Endodermal cell (in vitro differentiated cells): Measurements from ENCODE around the gene NCAPH2. TPM values are rescaled to one million over a fixed set of nuclear protein-coding genes. Genes with fewer than 3 reads are reported as not detected.
A peak's percentile ranks its signal among the peaks of the same experiment; 100 is the strongest.

Experiments
- DNase-seq: peaks from one replicate; pipeline ENCODE4 v3.0.0-alpha.2; 2017
- H3K27ac ChIP-seq: 2 replicates; pipeline ENCODE4 v1.5.1; 2013; ENCODE audit warnings: mild to moderate bottlenecking, low read depth, low read length, moderate library complexity
- H3K27me3 ChIP-seq: 2 replicates; pipeline ENCODE4 v1.6.1; 2013; ENCODE audit warnings: mild to moderate bottlenecking, low read length, moderate library complexity; ENCODE audit not compliant: insufficient read depth, control insufficient read depth, poor library complexity, severe bottlenecking
- H3K36me3 ChIP-seq: 2 replicates; pipeline ENCODE4 v1.7.0; 2013; ENCODE audit warnings: mild to moderate bottlenecking, low read length, moderate library complexity; ENCODE audit not compliant: control insufficient read depth, insufficient read depth
- H3K4me1 ChIP-seq: one replicate; pipeline ENCODE4 v1.7.0; 2013; ENCODE audit warnings: low read length; ENCODE audit not compliant: control insufficient read depth, insufficient read depth
- H3K4me3 ChIP-seq: 2 replicates; pipeline ENCODE4 v1.5.1; 2013; ENCODE audit warnings: mild to moderate bottlenecking, low read length, moderate library complexity
- H3K9ac ChIP-seq: 2 replicates; pipeline ENCODE4 v1.6.1; 2013; ENCODE audit warnings: mild to moderate bottlenecking, low read length, moderate library complexity; ENCODE audit not compliant: poor library complexity, severe bottlenecking; ENCODE audit errors: extremely low read depth
- H3K9me3 ChIP-seq: 2 replicates; pipeline ENCODE4 v1.6.1; 2013; ENCODE audit warnings: mild to moderate bottlenecking, low read length, moderate library complexity; ENCODE audit not compliant: control insufficient read depth
- H3K27ac Mint-ChIP-seq: 2 replicates; pipeline ENCODE4 v1.8.0; 2020; ENCODE audit warnings: mixed read lengths
- H3K27me3 Mint-ChIP-seq: 2 replicates; pipeline ENCODE4 v1.8.0; 2021; ENCODE audit warnings: mild to moderate bottlenecking, mixed read lengths; ENCODE audit not compliant: insufficient read depth
- H3K36me3 Mint-ChIP-seq: 2 replicates; pipeline ENCODE4 v1.8.0; 2020; ENCODE audit warnings: low read depth, mixed read lengths
- H3K4me1 Mint-ChIP-seq: 2 replicates; pipeline ENCODE4 v1.8.0; 2020; ENCODE audit warnings: mixed read lengths
- H3K4me3 Mint-ChIP-seq: 2 replicates; pipeline ENCODE4 v1.8.0; 2020; ENCODE audit warnings: mild to moderate bottlenecking, moderate library complexity, mixed read lengths
- H3K9me3 Mint-ChIP-seq: 2 replicates; pipeline ENCODE4 v1.8.0; 2020; ENCODE audit warnings: mild to moderate bottlenecking, mixed read lengths
- CTCF ChIP-seq: fragments of 200-600 bp; sonication (generic); conservative IDR thresholded peaks from 2 replicates; pipeline ENCODE4 v1.5.0; 2021; ENCODE audit warnings: antibody characterized with exemption, mild to moderate bottlenecking
- WGBS, 2 experiments: methylation state at CpG; one replicate each; pipeline versions ENCODE4 v1.1.5 to v1.1.7; 2013; ENCODE audit warnings: missing lambda C conversion rate in 2 of 2, mixed read lengths in 1 of 2; ENCODE audit not compliant: insufficient coverage in 1 of 2, insufficient read length in 1 of 2; 5-methylcytosine and 5-hydroxymethylcytosine counted together
- total RNA-seq, 2 donors: library from RNA; stranded (reverse); fragmentation: NEBNext Ultra II Directional in 1 of 2; extraction: Animal tissue kit (Norgen Biotek cat#: 25700) in 1 of 2; gene quantifications; 2 replicates in 1 of 2; 3 replicates in 1 of 2; pipeline ENCODE4 v1.2.1, GENCODE V29; 2021

The NCAPH2 gene
- total RNA-seq, 2 donors from 2014 or later = 63.3 to 73.1 TPM

- Mint-ChIP-seq H3K4me3 (peak overlapping the region; percentile 86), H3K9me3 (no peaks in the 10 kb centered on the region), H3K27me3 (peaks cover 51% of the 10 kb centered on the region), H3K27ac (peak overlapping the region; percentile 65), H3K4me1 (peaks cover 9% of the 10 kb centered on the region), H3K36me3 (peaks cover 10% of the 10 kb centered on the region)
- Histone ChIP-seq H3K27me3 (peaks cover 30% of the 10 kb centered on the region), H3K9me3 (no peaks in the 10 kb centered on the region), H3K4me1 (no peaks in the 10 kb centered on the region), H3K9ac (peak overlapping the region; percentile 41), H3K27ac (no peak overlapping the region), H3K36me3 (peaks cover 10% of the 10 kb centered on the region), H3K4me3 (peak overlapping the region; percentile 93)
- TF ChIP-seq CTCF = no peak
- no peak for DNase-seq
- 21 to 52% methylated on average over 7 to 17 of the region's 17 CpGs for WGBS, 2 experiments
Measured at GRCh38 chr22:50563413-50564160, 55.6 kb downstream of the NCAPH2 start.

GRCh38 chr22:50564289-50564688 lies 56.3 kb downstream of the NCAPH2 start:
- peaks cover 26% of the 10 kb centered on the region for H3K27me3 ChIP-seq
- peak; percentile 34 for DNase-seq
- peaks cover 9% of the 10 kb centered on the region for H3K4me1 Mint-ChIP-seq
- peaks cover 17% of the 10 kb centered on the region for H3K36me3 ChIP-seq
- H3K9me3 Mint-ChIP-seq = no peaks in the 10 kb centered on the region
- H3K4me3 ChIP-seq = no peak overlapping the region
- no peak overlapping the region for H3K4me3 Mint-ChIP-seq
- H3K4me1 ChIP-seq = no peaks in the 10 kb centered on the region
- no peaks in the 10 kb centered on the region for H3K9me3 ChIP-seq
- TF ChIP-seq CTCF = no peak
- peaks cover 17% of the 10 kb centered on the region for H3K36me3 Mint-ChIP-seq
- H3K27me3 Mint-ChIP-seq = peaks cover 44% of the 10 kb centered on the region
- no peak overlapping the region for H3K9ac ChIP-seq
- H3K27ac ChIP-seq = no peak overlapping the region
- H3K27ac Mint-ChIP-seq = no peak overlapping the region
- WGBS, 2 experiments = 89 to 91% methylated on average over 11 of the region's 11 CpGs

GRCh38 chr22:50567721-50568252 lies 59.8 kb downstream of the NCAPH2 start:
- Mint-ChIP-seq H3K4me1 (peaks cover 6% of the 10 kb centered on the region), H3K9me3 (no peaks in the 10 kb centered on the region), H3K27me3 (peaks cover 22% of the 10 kb centered on the region), H3K36me3 (peaks cover 48% of the 10 kb centered on the region), H3K27ac (no peak overlapping the region), H3K4me3 (no peak overlapping the region)
- H3K4me1 ChIP-seq = no peaks in the 10 kb centered on the region
- no peak for TF ChIP-seq CTCF
- WGBS, 2 experiments = 92 to 96% methylated on average over 6 to 7 of the region's 7 CpGs
- peaks cover 51% of the 10 kb centered on the region for H3K36me3 ChIP-seq
- no peak for DNase-seq
- H3K27ac ChIP-seq = no peak overlapping the region
- no peak overlapping the region for H3K9ac ChIP-seq
- H3K4me3 ChIP-seq = no peak overlapping the region
- no peaks in the 10 kb centered on the region for H3K9me3 ChIP-seq
- H3K27me3 ChIP-seq = peaks cover 16% of the 10 kb centered on the region
